Measurements from ENCODE around the gene KDM4B. TPM values are rescaled to one million over a fixed set of nuclear protein-coding genes. Genes with fewer than 3 reads are reported as not detected.

Gene KDM4B
- total and polyA plus RNA-seq, 2 donors from 2014 or later: 6.6 to 35.7 TPM

GRCh38 chr19:5095568-5095850 lies 126.6 kb downstream of the KDM4B start:
- H3K36me3 ChIP-seq (ENCODE audit: control insufficient read depth in 2 of 3, insufficient read depth in 3 of 3, low read length in 3 of 3): peaks cover 0 to 3% (median 2%) of the 10 kb centered on the region in 3 donors
- no peaks in the 10 kb centered on the region for H3K27me3 ChIP-seq (ENCODE audit: control insufficient read depth, insufficient read depth, low read length)
- no peak overlapping the region for H3K27ac ChIP-seq (ENCODE audit: low read depth in 2 of 2, low read length in 2 of 2)
- intact Hi-C loops (cut with DNase I): no loop called here
- TF ChIP-seq, protein P1, sequence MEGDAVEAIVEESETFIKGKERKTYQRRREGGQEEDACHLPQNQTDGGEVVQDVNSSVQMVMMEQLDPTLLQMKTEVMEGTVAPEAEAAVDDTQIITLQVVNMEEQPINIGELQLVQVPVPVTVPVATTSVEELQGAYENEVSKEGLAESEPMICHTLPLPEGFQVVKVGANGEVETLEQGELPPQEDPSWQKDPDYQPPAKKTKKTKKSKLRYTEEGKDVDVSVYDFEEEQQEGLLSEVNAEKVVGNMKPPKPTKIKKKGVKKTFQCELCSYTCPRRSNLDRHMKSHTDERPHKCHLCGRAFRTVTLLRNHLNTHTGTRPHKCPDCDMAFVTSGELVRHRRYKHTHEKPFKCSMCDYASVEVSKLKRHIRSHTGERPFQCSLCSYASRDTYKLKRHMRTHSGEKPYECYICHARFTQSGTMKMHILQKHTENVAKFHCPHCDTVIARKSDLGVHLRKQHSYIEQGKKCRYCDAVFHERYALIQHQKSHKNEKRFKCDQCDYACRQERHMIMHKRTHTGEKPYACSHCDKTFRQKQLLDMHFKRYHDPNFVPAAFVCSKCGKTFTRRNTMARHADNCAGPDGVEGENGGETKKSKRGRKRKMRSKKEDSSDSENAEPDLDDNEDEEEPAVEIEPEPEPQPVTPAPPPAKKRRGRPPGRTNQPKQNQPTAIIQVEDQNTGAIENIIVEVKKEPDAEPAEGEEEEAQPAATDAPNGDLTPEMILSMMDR (IDR thresholded peaks at IDR 0.05; ENCODE audit: borderline replicate concordance, extremely low read depth, insufficient read depth): no peak
- FAIRE-seq (no peak), DNase-seq (no peak)
- no peak overlapping the region for H3K9ac ChIP-seq (ENCODE audit: low read length in 3 of 3)
- no peak overlapping the region for H3K4me3 ChIP-seq (ENCODE audit: low read length in 3 of 3)
- peaks cover 0 to 19% (median 15%) of the 10 kb centered on the region in 3 donors for H3K4me1 ChIP-seq (ENCODE audit: control insufficient read depth in 2 of 3, insufficient read depth in 2 of 3, low read depth in 1 of 3, low read length in 3 of 3)
- H3K9me3 ChIP-seq (ENCODE audit: control insufficient read depth in 2 of 3, insufficient read depth in 1 of 3, low read length in 3 of 3): peaks cover 0 to 10% (median 5%) of the 10 kb centered on the region in 3 donors

- Histone ChIP-seq H3K4me1 (ENCODE audit: control insufficient read depth in 2 of 3, insufficient read depth in 2 of 3, low read depth in 1 of 3, low read length in 3 of 3) (peaks cover 0 to 10% (median 7%) of the 10 kb centered on the region in 3 donors), H3K4me3 (ENCODE audit: low read length in 3 of 3) (no peak overlapping the region), H3K27ac (ENCODE audit: low read depth in 2 of 2, low read length in 2 of 2) (no peak overlapping the region), H3K27me3 (ENCODE audit: control insufficient read depth, insufficient read depth, low read length) (no peaks in the 10 kb centered on the region), H3K9ac (ENCODE audit: low read length in 3 of 3) (no peak overlapping the region), H3K36me3 (ENCODE audit: control insufficient read depth in 2 of 3, insufficient read depth in 3 of 3, low read length in 3 of 3) (peaks cover 0 to 3% (median 2%) of the 10 kb centered on the region in 3 donors), H3K9me3 (ENCODE audit: control insufficient read depth in 2 of 3, insufficient read depth in 1 of 3, low read length in 3 of 3) (peaks cover 0 to 10% (median 5%) of the 10 kb centered on the region in 3 donors)
- DNase-seq: no peak
- TF ChIP-seq, protein P1 (IDR thresholded peaks at IDR 0.05; ENCODE audit: borderline replicate concordance, extremely low read depth, insufficient read depth): no peak
- no peak for FAIRE-seq
- intact Hi-C loops (cut with DNase I): no loop called here
These were observed 127.6 kb downstream of the KDM4B start for GRCh38 chr19:5096536-5096935.

DNA sequence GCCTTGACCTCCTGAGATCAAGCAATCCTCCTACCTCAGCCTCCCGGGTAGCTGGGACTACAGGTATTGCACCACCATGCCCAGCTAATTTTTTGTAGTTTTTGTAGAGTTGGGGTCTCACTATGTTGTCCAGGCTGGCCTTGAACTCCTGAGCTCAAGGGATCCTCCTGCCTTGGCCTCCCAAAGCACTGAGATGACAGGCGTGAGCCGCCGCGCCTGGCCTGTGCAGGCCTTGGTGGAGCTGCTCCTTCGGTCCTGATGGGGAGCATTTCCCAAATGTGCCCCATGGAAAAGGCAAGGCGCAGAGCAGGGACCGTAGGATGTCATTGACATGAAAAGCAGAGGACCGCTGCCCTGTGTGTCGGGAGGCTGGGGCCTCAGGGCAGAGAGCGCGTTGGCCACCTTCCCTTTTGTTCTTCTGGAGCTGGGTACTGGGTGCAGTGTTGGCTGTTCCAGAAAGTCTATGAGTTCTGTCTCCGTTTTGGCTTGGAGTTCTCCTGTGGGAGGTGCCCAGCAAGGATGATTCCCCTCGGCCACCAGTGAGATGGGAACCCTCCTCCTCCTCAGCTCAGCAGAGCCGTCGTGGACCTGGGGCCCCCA lies 128.5 kb downstream of the KDM4B start:
- DNase-seq (no peak), FAIRE-seq (no peak)
- H3K9me3 ChIP-seq (ENCODE audit: control insufficient read depth in 2 of 3, insufficient read depth in 1 of 3, low read length in 3 of 3): peaks cover 0 to 10% (median 5%) of the 10 kb centered on the region in 3 donors
- TF ChIP-seq, protein P1 (IDR thresholded peaks at IDR 0.05; ENCODE audit: borderline replicate concordance, extremely low read depth, insufficient read depth): no peak
- H3K27ac ChIP-seq (ENCODE audit: low read depth in 2 of 2, low read length in 2 of 2): no peak overlapping the region
- H3K4me3 ChIP-seq (ENCODE audit: low read length in 3 of 3): no peak overlapping the region
- no peaks in the 10 kb centered on the region for H3K27me3 ChIP-seq (ENCODE audit: control insufficient read depth, insufficient read depth, low read length)
- intact Hi-C loops (cut with DNase I): no loop called here
- H3K9ac ChIP-seq (ENCODE audit: low read length in 3 of 3): no peak overlapping the region
- H3K4me1 ChIP-seq (ENCODE audit: control insufficient read depth in 2 of 3, insufficient read depth in 2 of 3, low read depth in 1 of 3, low read length in 3 of 3): peaks cover 0 to 6% (median 0%) of the 10 kb centered on the region in 3 donors
- peaks cover 0 to 3% (median 2%) of the 10 kb centered on the region in 3 donors for H3K36me3 ChIP-seq (ENCODE audit: control insufficient read depth in 2 of 3, insufficient read depth in 3 of 3, low read length in 3 of 3)
